NCI-H774 (cell line): ENCODE results near the gene NAA38.
A peak's percentile ranks its signal among the peaks of the same experiment; 100 is the strongest.

Experiments used
- DNase-seq: peaks from one replicate; lab custom pipeline; 2025; lab: John Stamatoyannopoulos, UW

The NAA38 gene

GRCh38 chr17:7840441-7840840 is 16.9 kb downstream of the NAA38 start:
- DNase-seq = no peak

DNA sequence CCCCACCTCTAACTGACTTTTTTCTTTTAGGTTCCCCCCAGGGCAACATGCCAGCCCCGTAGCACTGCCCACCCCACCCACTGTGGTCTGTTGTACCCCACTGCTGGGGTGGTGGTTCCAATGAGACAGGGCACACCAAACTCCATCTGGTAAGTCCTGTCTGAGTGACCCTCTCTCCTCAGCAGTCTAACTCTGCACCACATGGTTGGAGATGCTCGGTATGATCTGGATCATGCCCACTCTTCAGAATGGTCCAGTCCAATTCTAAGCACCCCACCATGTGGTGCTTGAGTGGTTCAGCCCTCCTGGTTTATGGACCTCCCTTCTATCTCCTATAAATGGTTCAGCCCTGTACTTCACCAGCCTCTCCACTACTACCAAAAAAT is 17.5 kb downstream of the NAA38 start:
- no peak for DNase-seq

GRCh38 chr17:7839190-7839875 is 18.0 kb downstream of the NAA38 start:
- DNase-seq = no peak

- no peak for DNase-seq
These were observed 19.0 kb downstream of the NAA38 start for GRCh38 chr17:7838090-7839075.

DNA sequence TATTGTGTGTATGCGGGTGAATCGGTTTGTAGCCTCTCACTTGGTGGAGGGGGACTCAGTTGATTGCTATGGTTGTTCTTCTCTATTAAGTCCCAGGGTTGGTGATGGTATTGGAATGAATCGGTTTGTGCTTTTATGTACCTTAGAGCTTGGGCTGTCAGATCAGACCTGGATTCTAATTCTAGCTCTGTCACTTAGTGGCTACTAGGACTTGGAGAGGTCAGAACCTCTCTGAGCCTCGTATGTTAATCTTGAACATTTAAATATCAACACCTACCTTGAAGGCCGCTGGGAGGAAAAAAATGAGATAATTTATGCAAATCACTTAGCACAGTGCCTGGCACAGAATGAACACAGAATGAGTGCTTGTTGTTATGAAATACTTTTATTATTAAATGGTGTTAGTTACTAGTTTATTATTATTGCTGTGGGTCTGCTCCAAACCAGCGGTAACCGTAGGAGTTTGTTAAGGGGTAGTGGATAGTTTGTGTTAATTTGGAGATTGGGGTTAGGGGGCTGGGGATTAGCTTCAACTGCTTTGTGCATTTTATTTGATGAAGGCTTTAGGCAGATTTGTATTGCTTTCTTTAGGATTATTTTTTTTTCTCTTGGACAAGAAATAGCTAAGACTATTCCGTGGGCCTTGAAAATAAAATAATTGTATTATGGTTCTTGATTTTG is 19.8 kb downstream of the NAA38 start:
- DNase-seq = no peak

DNA sequence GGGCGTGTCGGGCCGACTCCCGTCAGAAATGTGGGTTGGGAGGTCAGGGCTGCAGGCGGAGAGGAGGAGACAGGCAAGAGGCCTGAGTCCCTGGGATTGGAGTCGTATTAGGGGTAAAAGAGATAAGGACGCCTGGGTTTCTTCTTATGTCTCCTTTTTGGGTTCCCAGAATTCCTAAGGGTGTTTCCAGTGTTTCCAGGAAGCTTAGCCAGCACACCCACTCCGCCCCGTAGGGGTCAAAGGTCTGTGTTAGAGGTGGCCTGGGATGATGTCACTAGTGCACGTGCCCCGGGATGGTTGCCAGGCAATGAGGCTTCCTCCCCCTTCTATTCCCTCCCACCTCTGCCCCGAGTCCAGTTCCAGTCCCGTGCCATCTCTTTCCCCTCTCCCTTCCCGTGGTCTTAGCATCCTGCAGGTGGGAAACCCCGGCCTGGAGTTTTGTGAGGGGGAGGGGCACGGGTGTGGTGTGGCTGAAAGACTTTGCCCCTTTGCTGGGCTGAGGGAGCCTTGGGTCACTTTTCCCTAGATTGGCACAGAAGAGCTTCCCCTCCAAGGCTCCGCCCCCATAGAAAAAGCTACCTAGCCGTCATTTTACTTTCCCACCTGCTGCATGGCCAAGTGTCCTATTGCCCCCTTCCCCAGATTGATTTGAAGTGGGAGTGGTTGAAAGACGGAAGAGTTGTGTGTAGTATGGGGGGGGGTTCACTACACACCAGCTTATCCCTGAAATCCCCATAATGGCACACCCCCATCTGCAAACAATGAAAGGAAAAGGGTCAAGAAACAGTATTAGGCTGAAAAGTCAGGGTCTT is 20.6 kb downstream of the NAA38 start:
- DNase-seq = peak; percentile 78

- peak; percentile 28 for DNase-seq
These were observed 21.4 kb downstream of the NAA38 start for GRCh38 chr17:7835814-7836595.

DNA sequence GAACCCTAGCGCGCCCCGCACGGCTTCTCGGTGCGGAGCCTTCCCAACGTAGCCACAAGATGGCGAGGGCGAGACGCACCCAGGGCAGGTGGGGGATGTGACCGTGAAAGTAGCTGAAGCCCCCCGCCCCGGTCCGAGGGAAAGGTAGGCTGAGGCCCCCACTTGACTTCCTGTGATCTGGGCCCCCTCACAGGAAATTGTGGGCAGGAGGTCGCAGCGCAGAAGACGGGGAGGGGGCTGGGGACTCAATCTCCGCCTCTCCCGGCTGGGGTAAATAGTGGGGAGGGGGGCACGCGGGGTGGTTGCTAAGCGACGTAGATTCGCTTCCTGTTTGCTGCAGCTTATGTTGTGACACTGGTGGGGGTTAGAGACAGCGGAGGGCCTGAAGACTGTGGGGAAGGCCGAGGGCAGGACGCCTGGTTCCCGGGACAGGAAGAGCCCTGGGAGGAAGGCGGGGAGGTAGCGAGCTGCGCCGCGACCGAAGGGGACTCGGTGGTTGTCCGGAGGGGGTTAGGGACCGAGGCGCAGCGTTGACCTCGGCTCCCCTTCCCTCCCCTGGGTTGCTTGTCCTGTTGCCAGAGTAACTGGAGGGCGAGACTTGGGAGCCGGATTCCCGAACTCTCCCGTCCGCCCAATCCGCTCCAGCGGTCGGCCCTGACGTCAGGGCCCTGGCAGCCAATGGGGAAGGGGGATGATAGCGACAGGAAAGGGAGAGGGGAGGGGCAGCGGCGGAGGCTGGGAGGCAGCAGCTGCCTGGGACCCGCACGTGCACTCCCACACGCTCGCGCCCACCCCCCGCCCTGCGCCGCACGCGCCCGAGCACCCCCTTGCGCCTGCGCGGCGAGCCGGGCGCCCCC is 22.2 kb downstream of the NAA38 start:
- DNase-seq = peak; percentile 89

DNA sequence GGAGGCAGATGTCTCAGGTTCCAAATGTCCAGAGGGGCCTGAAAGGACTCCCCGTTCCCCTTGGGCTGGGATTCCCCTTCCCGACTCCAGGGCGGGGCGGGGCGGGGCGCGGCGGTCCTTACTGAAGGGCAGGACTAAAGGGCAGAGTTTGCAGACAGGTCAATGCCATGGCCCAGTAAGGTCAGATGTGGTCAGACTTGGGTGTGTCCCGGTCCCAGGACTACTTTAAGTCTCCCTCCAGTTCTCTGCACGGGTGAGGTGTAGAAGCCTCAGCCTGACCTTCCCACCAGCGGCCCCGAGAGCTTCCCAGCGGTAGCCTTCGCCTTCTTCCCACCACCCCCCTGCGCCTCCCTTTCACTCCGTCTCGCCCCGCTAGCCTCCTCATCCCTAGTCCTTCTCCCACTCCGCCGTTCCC is 22.8 kb downstream of the NAA38 start:
- no peak for DNase-seq

DNA sequence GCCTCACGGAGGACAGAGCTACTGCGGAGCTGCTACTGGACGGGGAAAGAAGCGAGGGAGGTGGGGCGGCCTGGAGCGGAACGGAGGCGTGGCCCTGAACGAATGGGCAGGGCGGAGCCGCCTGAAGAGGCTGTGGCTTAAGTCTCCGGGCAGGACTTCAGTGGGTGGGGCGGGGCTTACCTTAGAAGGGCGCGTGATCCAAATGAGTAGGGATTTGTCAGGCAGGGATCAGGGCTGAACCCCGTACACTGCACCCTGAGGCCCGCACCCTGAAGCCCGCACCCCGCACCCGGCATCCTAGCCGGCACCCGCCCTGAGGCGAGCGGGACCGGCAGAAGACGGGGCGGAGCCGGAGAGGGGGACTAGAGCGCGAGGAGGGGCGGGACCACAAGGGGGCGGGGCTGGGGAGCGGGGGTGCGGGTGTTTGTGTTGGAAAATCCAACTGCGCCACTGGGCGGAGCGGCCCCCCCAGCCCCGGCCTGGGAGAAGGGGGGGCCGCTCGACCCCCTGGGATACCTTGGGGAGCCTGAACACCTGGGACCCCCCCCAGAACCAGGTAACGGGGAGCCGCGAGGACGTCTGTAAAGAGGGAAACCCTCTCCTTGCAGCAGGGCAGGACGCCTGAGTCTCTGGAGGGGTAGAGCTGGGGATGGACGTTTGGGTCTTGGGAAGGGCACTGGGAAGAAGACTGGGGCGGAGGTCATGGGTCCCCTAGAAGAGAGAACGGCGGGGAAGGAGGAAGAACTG is 23.4 kb downstream of the NAA38 start, which contains the start of gene KDM6B:
TSS of gene KDM6B (plus strand) at position 423 of the 747 bp plus-strand sequence. CDS start 11,338 bp downstream, outside the sequence.
- DNase-seq = peak; percentile 69

- no peak for DNase-seq
These were observed 24.2 kb downstream of the NAA38 start for GRCh38 chr17:7833011-7833794.

DNA sequence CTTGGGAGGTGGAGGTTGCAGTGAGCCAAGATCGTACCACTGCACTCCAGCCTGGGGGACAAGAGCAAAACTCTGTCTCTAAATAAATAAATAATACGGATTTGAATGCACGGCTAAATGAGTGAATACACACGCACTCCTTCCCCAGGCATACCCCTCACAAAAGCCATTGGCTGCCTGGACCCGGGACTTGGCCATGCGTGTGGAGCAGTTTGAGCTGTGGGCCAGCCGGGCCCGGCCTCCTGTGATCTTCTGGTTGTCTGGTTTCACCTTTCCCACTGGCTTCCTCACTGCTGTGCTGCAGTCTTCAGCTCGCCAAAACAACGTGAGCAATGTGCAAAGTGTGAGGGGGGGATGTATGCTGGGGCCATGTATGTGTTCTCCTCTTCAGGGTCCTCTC is 24.9 kb downstream of the NAA38 start:
- no peak for DNase-seq

DNA sequence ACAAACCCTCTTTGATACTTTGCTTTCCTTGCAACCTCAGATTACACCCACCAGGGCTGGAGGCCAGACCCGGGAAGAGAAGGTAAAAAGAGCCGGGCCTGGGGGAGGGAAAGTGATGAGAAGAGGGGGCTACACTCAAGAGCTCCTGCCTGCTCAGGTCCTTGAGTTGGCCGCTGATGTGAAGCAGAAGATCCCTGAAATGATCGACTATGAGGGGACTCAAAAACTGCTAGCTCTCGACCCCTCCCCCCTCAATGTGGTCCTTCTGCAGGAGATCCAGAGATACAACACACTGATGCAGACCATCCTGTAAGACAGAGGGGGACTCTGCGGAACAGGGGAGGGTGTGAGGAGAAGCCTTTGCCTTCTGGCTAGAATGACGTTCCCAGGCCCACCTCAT is 26.1 kb downstream of the NAA38 start:
- no peak for DNase-seq

GRCh38 chr17:7830616-7831015 is 26.7 kb downstream of the NAA38 start:
- no peak for DNase-seq

GRCh38 chr17:7825206-7825990 is 32.0 kb downstream of the NAA38 start:
- no peak for DNase-seq

- DNase-seq = no peak
These were observed 33.1 kb downstream of the NAA38 start for GRCh38 chr17:7824021-7824924.
